Mesenteric fat pad (tissue), 1 donor: Measurements from ENCODE around the gene HPDL. TPM values are rescaled to one million over a fixed set of nuclear protein-coding genes. Genes with fewer than 3 reads are reported as not detected.
"Not testable (repeated sequence)": the region's sequence is repeated elsewhere in the genome, so short reads cannot be mapped to it uniquely, and the experiment has no call there.

Source experiments
- DNase-seq: peaks from one replicate; pipeline ENCODE4 v3.0.0-alpha.2; 2020; ENCODE audit warnings: low spot score
- total RNA-seq: library from RNA; stranded (reverse); fragmentation: NEBNext Ultra II Directional; extraction: Animal tissue kit (Norgen Biotek cat#: 25700); gene quantifications from one replicate; pipeline ENCODE4 v1.2.1, GENCODE V29; 2021
- donor health status: DM: yes; HTN: yes; CAD: no.

Gene HPDL
- total RNA-seq, 1 donor from 2014 or later: 1.00 TPM

DNA sequence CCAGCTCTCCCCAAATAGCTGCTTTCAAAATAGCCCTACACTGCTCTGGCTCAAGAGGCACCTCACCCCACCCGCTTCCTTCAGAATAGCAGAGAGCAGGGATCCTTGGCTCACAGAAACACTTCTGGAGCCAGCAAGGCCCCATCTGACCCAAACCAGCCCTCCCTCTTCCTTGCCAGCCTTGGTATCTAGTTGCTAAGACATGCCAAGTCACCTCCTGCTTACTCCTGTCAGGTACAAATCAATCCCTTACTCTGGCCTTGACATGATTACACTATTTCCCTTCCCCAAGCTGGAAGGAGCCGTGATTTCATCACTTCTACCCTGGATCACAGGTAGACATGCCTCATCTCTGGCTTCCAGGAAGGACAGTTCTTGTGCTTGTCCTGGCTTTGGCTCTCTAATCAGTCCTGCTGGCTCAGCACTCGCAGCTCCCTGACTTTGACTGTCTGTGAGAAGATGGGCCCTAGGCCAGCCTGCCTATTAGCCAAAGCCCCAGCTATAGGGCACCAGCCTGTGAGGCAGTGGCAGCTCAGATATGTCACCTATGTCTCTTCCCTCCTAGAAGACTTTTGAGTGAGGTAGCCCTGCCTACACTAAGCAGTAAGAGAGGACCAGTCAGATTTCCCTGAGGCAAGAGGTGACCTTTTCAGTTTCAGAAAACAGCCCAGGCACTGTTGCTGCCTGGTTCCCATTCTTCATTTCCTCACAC is 22.4 kb downstream of the HPDL start:
- DNase-seq: no peak

DNA sequence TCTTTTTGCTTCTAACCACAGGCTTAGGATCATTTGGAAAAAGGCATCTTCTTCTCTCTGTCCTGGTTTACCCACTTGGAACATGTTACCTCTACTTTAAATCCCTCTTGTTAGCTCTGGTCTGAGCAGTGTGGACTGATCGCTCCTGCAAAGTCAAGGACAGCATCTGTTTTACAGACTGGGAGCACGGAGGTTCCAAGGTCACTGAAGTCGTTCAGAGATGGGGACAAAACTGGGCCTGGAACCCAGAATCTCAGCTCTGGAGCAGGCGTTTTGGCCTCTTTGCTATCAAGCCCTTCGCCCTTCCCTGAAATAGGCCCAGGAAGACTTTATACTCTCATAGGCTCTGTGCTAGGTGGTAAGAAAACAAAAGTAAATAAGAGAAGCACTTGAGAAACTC is 24.8 kb downstream of the HPDL start:
- DNase-seq: no peak

DNA sequence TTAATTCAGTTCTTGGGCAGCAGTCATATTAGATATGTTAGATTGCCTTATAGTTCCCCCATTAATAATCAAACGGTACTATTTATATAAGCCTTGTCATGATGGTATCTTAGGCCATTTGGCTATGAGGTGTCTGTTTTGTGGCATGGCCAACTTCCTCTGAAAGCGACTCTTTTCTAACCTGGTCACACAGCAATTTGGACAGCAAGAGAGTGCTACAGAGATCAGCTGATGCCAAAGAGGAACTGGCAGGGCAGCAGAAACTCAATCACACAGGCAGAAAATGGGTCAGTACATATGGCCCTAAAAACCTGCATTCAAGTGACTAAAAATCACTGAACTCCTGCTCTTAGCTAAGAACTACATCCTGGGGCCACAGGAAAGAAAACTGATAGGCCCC is 27.0 kb downstream of the HPDL start:
- no peak for DNase-seq

DNA sequence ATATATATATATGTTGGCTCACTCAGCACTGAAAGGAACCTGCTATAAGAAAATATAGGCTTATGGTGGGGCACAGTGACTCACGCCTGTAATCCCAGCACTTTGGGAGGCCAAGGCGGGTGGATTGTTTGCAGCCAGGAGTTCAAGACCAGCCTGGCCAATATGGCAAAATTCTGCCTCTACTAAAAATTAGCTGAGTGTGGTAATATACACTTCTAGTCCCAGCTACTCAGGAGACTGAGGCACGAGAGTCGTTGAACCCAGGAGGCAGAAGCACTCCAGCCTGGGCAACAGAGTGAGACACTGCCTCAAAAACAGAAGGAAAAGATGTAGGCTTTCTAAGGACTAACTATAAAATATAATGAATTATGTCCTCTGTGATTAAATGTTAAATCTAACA is 28.1 kb downstream of the HPDL start:
- no peak for DNase-seq

DNA sequence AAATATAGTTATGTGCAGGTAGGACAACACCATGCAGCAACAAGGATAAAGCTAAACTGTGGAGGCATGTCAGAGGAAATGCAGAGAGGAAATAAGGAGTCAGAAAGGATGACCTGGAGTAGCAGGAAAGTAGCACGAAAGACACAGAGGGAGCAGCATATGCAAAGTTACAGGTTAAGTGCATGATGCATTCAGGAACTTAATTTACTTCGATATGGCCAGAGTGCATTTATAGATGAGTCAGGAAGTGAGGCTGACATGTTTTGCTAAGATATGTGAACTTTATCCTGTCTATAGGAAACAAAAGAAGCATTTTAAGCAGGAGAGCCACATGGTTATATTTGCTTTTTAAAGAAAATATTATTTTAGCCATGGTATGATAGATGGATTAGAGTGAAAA is 29.0 kb downstream of the HPDL start:
- no peak for DNase-seq

DNA sequence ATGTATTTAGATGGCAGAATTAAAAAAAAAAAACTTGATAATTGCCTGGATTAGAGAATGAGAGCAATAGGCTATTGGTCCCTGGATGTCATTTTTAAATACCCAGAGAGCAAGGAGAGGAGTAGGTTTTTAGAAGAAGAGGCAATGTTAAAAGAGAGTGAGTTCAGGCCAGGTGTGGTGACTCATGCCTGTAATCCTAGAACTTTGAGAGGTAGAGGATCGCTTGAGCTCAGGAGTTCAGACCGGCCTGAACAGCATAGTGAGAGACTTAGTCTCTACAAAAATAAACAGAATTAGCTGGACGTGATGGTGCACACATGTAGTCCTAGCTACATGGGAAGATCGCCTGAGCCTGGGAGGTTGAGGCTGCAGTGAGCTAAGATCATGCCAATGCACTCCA is 29.5 kb downstream of the HPDL start:
- DNase-seq: no peak

DNA sequence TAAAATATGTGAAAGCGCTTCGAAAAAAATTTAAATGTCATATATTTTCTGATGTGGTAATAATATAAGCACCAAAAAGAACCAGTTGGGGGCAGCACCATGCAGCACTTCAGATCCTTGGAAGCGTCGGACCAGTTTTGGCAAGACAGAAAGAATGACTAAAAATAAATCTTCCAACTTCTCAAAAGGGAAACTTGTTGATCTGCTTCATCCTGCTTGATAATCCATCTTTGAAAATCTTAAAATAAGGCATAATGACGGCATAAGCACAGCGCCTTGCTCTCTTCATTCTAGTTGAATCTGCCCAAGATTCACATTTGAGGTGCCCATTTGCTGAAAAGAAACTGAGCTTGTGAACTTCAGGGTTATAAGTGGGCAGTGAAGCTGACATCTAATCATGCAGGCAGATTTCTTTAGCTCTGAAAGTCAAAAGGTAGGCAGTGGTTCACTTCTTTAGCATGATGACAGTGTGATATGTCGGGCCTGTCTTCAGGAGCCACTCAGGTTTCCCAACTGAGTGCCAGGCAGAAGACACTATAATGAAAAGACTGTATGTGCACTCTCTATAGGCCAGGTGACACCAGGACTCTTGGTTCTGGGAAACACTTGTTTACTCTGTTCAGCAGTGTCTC is 33.3 kb downstream of the HPDL start:
- DNase-seq: no peak

DNA sequence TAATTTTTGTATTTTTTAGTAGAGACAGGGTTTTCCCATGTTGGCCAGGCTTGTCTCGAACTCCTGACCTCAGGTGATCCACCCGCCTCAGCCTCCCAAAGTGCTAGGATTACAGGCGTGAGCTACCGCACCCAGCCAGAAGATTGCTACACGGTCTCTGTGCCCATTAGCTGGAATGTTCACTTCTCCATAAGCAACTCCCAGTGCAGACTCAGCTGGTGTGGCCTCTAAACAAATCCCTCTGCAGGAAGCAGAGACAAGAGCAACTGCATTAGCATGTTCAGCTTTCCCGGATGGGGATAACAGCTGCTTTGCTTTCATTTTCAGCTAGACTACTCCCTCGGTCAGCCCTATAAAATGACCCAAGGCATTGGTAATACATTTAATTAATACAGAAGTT is 34.3 kb downstream of the HPDL start:
- not testable (repeated sequence) for DNase-seq

DNA sequence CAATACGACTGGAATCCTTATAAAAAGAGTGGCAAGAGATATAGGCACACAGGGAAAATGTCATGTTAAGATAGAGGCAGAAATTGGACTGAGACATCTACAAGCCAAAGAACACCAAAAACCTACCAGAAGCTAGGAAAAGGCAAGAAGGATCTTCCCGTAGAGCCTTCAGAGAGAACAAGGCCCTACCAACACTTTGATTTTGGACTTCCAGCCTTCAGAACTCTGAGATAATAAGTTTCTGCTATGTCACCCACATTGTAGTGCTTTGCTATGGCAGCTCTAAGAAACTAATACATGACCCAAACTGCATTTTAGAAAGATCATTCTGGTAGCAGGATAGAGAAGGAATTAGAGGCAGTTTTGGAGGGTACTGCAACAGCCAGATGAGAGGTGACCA is 37.6 kb downstream of the HPDL start:
- no peak for DNase-seq

DNA sequence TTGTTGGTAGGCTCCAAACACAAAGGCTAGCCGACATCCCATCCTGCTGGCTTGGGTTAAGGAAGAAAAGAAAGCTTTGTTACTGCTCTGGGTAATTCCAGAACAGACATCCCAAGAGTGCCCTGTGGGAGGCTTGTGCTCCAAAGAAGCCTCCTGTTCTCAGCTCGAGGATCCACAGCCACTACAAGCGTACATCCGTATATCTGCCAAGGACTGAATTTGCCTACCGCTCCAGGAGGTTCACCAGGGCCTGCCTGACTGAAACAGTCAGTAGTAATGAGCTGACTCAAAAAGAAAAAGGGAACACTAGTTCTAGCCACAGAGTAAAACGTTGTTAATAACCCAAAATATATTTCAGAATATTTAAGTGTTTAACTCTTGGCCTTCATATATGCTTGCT is 38.4 kb downstream of the HPDL start:
- DNase-seq: no peak

DNA sequence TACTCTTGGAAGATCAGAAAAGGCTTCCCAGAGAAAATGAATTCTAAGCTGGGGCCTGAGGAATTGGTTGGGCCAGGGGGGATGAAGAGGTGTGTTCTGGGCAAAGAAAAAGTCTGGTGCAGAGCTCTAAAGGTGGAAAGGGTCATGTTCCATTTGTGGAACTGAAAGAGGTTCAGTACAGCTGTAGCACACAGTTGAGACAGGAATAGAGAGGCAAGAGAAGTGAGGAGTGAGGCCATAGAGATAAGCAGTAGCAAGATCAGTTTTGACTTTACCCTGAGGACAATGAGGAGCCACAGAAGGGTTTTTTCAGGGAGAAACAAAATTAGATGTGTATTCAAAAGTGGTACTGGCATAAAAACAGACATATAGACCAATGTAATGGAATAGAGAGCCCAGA is 43.9 kb downstream of the HPDL start:
- no peak for DNase-seq

DNA sequence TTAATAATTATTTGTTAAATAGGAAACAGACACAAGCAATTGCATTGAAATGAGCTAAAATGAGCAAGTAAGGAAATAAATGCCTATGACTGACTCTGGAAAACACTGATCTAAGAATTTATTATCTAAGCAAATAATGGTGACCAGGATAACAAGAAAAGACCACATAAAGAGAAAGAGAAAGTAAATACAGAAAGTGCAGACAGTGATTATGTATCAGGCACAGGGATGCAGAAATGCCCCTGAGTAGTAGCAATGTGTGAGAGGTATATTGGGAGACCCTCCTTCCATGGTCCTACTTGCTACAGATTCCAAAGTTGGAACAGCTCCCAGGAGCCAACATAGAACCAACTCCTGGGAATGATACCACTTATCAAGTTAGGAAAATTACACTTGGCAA is 46.9 kb downstream of the HPDL start:
- no peak for DNase-seq

DNA sequence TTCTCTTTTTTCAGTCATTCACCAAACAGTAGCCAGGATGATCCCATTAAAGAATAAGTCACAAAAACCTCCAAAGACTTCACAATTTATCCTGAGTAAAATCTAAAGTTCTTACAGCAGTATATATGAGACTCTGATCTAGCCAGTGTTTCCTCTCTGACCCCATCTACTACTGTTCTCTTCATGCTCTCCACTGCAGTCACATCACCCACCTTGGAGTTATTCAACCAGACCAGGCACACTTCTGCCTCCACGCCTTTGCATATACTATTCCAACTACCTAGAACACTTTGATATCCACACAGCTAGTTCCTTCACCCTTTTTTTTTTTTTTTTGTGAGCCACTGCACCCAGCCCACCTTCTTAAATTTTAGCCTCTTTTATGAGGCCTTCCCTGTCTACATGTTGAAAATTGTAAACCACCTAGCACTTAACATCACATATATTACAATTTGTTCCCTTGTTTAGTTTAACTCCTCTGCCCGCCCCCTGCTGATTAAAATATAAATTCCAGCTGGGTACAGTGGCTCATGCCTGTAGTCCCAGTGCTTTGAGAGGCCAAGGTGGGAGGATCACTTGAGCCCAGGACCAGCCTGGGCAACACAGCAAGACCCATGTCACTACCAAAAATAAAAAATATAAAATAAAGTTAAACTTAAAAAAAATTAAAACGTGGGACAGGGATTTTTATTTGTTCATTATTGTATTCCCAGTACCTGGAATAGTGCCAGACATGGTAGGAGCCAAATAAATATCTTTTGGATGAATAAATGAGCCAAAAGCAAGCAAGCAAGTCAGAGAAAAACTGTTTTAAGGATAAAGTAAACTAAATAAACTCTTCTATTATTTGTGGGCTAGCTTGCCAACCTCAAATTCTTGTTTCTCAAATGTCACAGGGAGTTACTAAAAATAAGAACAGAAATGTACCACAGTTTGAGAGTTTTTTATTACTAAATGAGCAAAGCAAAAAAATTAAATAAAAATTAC is 48.7 kb downstream of the HPDL start:
- DNase-seq: no peak

DNA sequence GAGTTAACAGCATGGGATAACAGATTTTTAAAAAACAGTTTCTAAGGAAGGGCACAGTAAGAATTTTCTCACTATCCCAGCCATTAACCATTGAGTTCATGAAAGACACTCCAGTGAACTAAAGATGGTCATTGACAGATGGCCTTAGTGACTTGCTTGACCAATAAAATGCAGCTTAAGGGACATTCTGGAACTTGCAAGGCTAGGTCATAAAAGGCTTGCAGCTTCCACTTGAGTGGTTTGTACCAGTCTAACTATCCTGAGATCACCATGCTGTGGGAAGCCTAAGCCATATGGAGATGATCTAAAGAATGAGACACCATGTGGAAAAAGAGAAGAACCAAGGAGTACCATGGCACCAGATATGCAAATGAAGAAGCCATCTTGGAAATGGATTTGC is 51.5 kb downstream of the HPDL start:
- DNase-seq: no peak

Other genes with a start within 250 kb of the HPDL start
- gene ZSWIM5, start 120.3 kb upstream of the HPDL start, total RNA-seq: 0.42 TPM
- 7.2 TPM for gene TOE1, start 13.3 kb downstream of the HPDL start, total RNA-seq
- gene MUTYH, start 13.5 kb downstream of the HPDL start, total RNA-seq: 14.4 TPM
- 2.8 TPM for gene TESK2, start 164.3 kb downstream of the HPDL start, total RNA-seq
- 2.4 TPM for gene CCDC163, start 173.2 kb downstream of the HPDL start, total RNA-seq
- 6.0 TPM for gene MMACHC, start 173.4 kb downstream of the HPDL start, total RNA-seq
- 495 TPM for gene PRDX1, start 195.0 kb downstream of the HPDL start, total RNA-seq
- 132 TPM for gene AKR1A1, start 223.9 kb downstream of the HPDL start, total RNA-seq